Kasumi-1 (cell line): ENCODE results near the gene KCTD7.
"Not testable (repeated sequence)": the region's sequence is repeated elsewhere in the genome, so short reads cannot be mapped to it uniquely, and the experiment has no call there.

ENCODE experiments used
- DNase-seq, 2 experiments: peaks; one replicate each; lab custom pipeline; 2025; lab: John Stamatoyannopoulos, UW

The KCTD7 gene

GRCh38 chr7:66654275-66655112, 25.8 kb downstream of the KCTD7 start:
- peak; percentile 97 to 99 for DNase-seq

GRCh38 chr7:66655113-66655806, 26.6 kb downstream of the KCTD7 start:
- peak; percentile 48 for DNase-seq

GRCh38 chr7:66655826-66656485, 27.3 kb downstream of the KCTD7 start:
- not testable (repeated sequence) for DNase-seq

DNA sequence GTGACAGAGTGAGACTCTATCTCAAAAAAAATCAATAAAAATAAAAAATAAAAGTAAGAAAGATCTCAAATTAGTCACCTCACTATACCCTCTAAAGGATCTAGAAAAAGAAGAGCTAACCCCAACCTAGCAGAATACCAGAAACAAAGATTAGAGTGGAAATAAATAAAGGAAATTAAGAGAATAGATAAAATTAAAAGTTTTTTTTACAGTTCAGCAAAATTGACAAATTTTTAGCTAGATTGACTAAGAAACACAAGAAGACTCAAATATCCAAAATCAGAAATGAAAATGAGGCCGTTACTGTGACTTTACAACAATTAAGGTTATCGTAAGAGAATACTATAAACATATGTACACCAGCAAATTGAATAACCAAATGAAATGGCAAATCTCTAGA, 29.1 kb downstream of the KCTD7 start:
- no peak for DNase-seq

DNA sequence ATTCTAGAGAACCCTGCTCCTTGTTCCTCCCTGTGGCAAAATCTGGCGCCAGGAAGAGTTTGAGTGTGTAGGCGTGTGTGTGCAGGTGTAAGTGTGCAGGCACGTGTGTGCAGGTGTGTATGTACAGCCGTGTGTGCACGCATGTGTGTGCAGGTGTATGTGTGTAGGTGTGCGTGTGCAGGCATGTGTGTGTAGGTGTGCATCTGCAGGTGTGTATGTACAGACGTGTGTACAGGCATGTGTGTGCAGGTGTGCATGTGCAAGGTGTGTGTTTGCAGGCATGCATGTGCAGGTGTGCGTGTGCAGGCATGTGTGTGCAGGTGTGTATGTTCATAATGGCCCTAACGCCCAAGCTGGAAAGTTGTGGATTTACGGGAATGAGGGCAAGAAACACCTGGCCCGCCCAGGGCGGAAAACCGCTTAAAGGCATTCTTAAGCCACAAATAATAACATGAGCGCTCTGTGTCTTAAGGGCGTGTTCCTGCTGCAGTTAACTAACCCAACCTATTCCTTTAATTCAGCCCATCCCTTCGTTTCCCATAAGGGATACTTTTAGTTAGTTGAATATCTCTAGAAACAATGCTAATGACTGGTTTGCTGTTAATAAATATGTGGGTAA, 34.1 kb downstream of the KCTD7 start:
- no peak for DNase-seq

- no peak for DNase-seq
Measured at GRCh38 chr7:66664590-66665293, 36.1 kb downstream of the KCTD7 start.

- no peak for DNase-seq
Measured at GRCh38 chr7:66666313-66666952, 37.8 kb downstream of the KCTD7 start.

GRCh38 chr7:66667023-66667728, 38.5 kb downstream of the KCTD7 start:
- DNase-seq = no peak

GRCh38 chr7:66668112-66668511, 39.4 kb downstream of the KCTD7 start:
- no peak for DNase-seq

DNA sequence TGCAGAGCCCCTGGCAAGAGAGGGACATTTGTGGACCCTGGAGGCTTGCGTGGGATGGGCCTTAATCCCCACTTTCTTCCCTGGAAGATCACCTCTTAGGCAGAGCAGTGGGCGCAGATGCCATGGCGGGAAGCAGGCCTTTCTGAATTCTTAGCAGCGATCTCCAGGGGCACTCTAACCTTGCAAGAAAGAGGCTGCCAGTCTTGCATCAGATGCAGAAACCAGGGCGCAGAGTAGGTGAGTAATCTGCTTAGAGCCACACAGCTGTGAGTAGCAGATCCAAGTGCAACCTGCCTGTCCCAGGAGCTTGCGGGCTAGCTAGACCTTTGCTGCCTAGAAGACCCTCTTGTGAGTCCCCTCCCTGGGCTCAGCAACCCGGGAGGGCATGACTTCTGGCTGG, 40.0 kb downstream of the KCTD7 start:
- no peak for DNase-seq

DNA sequence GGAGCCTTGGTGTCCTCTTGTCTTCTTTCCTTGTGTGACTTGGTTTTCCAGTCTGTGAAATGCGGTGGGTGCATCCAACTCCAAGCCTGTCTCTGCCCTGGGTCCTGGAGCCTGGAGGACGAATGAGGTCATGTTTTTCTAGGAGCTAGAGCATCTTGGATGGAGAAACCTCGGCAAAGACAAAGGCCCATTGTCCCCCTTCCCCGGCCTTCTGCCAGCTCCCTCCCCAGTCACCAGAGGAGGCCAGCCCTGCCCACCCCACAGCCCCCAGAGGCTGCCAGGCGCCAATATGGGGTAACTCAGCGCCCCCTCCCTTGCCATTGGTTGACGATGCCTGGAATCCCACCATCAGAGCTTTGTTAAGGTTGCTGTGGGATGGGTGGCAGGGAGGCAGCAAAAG, 40.4 kb downstream of the KCTD7 start:
- no peak for DNase-seq

DNA sequence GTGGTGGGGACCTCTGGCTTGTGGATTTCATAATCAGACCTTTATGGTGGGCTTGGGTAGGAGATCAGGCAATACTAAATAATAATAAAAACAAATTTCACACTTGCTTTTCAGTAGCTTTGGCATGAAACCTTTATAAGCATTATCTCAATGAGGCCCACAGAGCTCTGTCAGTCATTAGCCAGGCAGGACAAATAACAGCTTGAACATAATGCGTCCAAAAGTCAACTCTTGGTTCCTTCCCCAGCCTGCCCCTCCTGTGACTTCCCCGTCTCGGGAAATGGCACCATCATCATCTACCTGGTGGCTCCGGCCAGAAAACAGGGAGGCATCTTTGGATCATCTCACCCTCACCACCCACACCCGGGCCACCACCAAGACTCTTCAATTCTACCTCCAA, 40.8 kb downstream of the KCTD7 start:
- no peak for DNase-seq

DNA sequence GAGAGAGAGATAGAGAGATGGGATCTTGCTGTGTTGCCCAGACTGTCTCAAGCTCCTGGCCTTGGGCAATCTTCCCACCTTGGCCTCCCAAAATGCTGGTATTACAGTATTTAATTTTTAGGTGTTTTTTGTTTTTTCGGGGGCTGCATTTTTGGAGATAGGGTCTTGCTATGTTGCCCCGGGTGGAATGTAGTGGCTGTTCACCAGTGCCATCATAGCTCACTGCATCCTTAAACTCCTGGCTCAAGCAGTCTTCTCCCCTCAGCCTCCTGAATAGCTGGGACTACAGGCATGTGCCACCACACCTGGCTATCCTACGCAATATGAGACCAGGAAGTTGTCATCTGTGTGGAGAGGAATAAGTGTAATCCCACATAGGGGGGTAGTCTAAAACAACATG, 42.4 kb downstream of the KCTD7 start:
- no peak for DNase-seq

- DNase-seq = not testable (repeated sequence)
Measured at GRCh38 chr7:66671486-66671885, 42.8 kb downstream of the KCTD7 start.

DNA sequence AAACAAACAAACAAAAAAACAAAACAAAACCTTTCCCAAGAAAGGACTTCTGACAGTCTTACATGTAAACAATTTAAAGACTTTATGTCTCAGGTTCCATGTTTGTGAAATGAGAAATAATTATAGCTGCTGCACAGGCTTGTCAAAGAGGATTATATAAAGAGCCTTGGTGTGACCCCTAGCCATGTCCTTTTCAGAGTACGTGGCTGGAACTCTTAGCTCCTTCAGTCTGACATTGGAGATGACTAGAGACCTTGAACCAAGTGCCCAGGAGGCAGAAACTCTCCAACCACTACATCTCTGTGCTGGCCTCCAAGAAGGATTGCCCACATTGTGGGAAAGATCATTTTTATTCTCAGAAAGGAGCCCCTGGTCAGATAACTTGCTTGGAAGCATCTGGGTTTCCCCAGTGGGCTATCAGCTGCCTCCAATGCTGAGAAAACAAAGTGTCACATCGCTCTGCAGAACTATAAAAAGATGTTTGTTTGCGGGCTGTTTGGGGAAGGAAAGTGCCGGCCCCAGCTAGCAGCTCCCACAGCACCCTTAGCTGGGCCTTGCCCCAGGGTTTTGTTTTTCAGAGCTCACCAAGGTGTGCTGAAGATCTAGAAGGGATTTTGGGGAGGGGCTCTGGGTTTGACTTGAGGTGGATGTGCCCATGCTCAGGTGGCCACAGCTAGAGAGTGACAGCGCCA, 43.9 kb downstream of the KCTD7 start:
- DNase-seq = not testable (repeated sequence)

GRCh38 chr7:66673124-66673640, 44.5 kb downstream of the KCTD7 start:
- not testable (repeated sequence) for DNase-seq

DNA sequence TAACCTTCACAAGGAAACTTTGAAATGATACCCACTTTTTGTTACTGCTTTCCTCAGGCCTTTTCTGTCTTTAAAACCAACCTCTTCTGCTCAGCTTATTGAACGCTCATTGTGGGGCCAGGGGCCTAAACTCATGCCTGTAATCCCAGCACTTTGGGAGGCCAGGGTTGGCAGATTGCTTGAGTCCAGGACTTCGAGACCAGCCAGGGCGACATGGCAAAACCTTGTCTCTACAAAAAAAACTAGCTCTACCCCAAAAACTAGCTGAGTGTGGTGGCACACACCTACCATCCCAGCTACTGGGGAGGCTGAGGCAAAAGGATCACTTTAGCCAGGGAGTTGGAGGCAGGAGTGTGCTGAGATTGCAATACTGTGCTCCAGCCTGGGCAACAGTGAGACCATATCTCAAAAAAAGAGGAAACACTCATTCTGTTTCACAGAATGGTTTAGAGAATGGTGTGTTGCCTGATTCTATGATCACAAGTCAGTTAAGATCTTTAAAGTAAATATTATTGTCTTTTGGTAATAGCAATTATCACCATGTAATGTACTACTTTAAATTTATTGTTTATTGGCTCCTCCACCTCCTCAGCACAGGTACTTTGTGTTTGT, 51.1 kb downstream of the KCTD7 start:
- DNase-seq = peak in 1 of 2 experiments; percentile 6

GRCh38 chr7:66681491-66682349, 53.0 kb downstream of the KCTD7 start:
- DNase-seq = peak; percentile 85 to 86
